Keratinocyte (primary cell): Measurements from ENCODE around the gene USHBP1.

Experiments
- EZH2 ChIP-seq: IDR thresholded peaks from one replicate; pipeline ENCODE4 v1.6.1; 2012; ENCODE audit warnings: inconsistent platforms, mild to moderate bottlenecking, low read length, moderate library complexity
- TF ChIP-seq, protein P1 (sequence below), 3 experiments: IDR thresholded peaks in 1 of 3; conservative IDR thresholded peaks in 1 of 3; optimal IDR thresholded peaks in 1 of 3; 2 replicates in 2 of 3; 3 replicates in 1 of 3; pipeline versions ENCODE3 to v1.5.1; 2011; ENCODE audit warnings: low read length in 3 of 3, mild to moderate bottlenecking in 3 of 3, moderate library complexity in 2 of 3, control low read depth in 1 of 3, inconsistent platforms in 1 of 3; ENCODE audit not compliant: insufficient read depth in 2 of 3; ENCODE audit errors: extremely low read depth in 1 of 3

- TF ChIP-seq EZH2, result no peak
- TF ChIP-seq, protein P1, sequence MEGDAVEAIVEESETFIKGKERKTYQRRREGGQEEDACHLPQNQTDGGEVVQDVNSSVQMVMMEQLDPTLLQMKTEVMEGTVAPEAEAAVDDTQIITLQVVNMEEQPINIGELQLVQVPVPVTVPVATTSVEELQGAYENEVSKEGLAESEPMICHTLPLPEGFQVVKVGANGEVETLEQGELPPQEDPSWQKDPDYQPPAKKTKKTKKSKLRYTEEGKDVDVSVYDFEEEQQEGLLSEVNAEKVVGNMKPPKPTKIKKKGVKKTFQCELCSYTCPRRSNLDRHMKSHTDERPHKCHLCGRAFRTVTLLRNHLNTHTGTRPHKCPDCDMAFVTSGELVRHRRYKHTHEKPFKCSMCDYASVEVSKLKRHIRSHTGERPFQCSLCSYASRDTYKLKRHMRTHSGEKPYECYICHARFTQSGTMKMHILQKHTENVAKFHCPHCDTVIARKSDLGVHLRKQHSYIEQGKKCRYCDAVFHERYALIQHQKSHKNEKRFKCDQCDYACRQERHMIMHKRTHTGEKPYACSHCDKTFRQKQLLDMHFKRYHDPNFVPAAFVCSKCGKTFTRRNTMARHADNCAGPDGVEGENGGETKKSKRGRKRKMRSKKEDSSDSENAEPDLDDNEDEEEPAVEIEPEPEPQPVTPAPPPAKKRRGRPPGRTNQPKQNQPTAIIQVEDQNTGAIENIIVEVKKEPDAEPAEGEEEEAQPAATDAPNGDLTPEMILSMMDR (optimal IDR thresholded peaks at IDR 0.05 in 1 of 3, IDR thresholded peaks at IDR 0.05 in 1 of 3, conservative IDR thresholded peaks at IDR 0.05 in 1 of 3; ENCODE audit: extremely low read depth in 1 of 3, insufficient read depth in 2 of 3, low read length in 3 of 3), result no peak
These were observed 38.0 kb upstream of the USHBP1 start for GRCh38 chr19:17302391-17303166.
